Measurements from ENCODE around the gene MIPOL1. TPM values are rescaled to one million over a fixed set of nuclear protein-coding genes. Genes with fewer than 3 reads are reported as not detected.
"Not testable (repeated sequence)": the region's sequence is repeated elsewhere in the genome, so short reads cannot be mapped to it uniquely, and the experiment has no call there.

MIPOL1 gene
- total and polyA plus RNA-seq, 7 donors: 1.2 to 21.6 (median 11.7) TPM

- TF ChIP-seq POLR2AphosphoS5 (IDR thresholded peaks at IDR 0.05) (no peak), EP300 (IDR thresholded peaks at IDR 0.05) (no peak), POLR2A (IDR thresholded peaks at IDR 0.05) (no peak), CTCF (IDR thresholded peaks at IDR 0.05) (no peak)
- H3K36me3 ChIP-seq: no peaks in the 10 kb centered on the region
- intact Hi-C loops (cut with DNase I): no loop called here
- peaks cover 0 to 12% (median 7%) of the 10 kb centered on the region in 4 donors for H3K4me1 ChIP-seq
- WGBS, 2 donors: 75 to 86% methylated on average over 2 of the region's 2 CpGs
- no peak overlapping the region for H3K27ac ChIP-seq
- no peaks in the 10 kb centered on the region for H3K27me3 ChIP-seq
- DNase-seq: no peak
- peaks cover 0 to 6% (median 0%) of the 10 kb centered on the region in 4 donors for H3K9me3 ChIP-seq
- no peak overlapping the region for H3K4me3 ChIP-seq
Measured at GRCh38 chr14:37202812-37203211, 5.1 kb downstream of the MIPOL1 start.

GRCh38 chr14:37203423-37203822, 5.7 kb downstream of the MIPOL1 start:
- Histone ChIP-seq H3K4me1 (peaks cover 0 to 12% (median 5%) of the 10 kb centered on the region in 4 donors), H3K36me3 (no peaks in the 10 kb centered on the region), H3K9me3 (peaks cover 0 to 6% (median 0%) of the 10 kb centered on the region in 4 donors), H3K4me3 (no peak overlapping the region), H3K27ac (no peak overlapping the region), H3K27me3 (no peaks in the 10 kb centered on the region)
- 97 to 98% methylated on average over 1 of the region's 1 CpG for WGBS, 2 donors
- intact Hi-C loops (cut with DNase I): no loop called here
- DNase-seq: no peak
- TF ChIP-seq CTCF (IDR thresholded peaks at IDR 0.05): no peak
- TF ChIP-seq POLR2A (IDR thresholded peaks at IDR 0.05): no peak
- TF ChIP-seq EP300 (IDR thresholded peaks at IDR 0.05): no peak
- no peak for TF ChIP-seq POLR2AphosphoS5 (IDR thresholded peaks at IDR 0.05)

GRCh38 chr14:37205623-37206605, 8.2 kb downstream of the MIPOL1 start:
- H3K27me3 ChIP-seq; intact Hi-C loops (cut with DNase I); DNase-seq; H3K4me3 ChIP-seq; H3K9me3 ChIP-seq; H3K4me1 ChIP-seq; H3K36me3 ChIP-seq; H3K27ac ChIP-seq: not testable (repeated sequence)
- 95 to 96% methylated on average over 7 of the region's 7 CpGs for WGBS, 2 donors

- H3K9me3 ChIP-seq; H3K36me3 ChIP-seq; H3K27me3 ChIP-seq; H3K27ac ChIP-seq; H3K4me1 ChIP-seq; intact Hi-C loops (cut with DNase I); H3K4me3 ChIP-seq; DNase-seq: not testable (repeated sequence)
- WGBS, 2 donors: 88% methylated on average over 2 of the region's 2 CpGs
Measured at GRCh38 chr14:37209617-37210016, 11.9 kb downstream of the MIPOL1 start.

GRCh38 chr14:37210448-37210847, 12.7 kb downstream of the MIPOL1 start:
- 96 to 97% methylated on average over 6 of the region's 6 CpGs for WGBS, 2 donors
- Histone ChIP-seq H3K9me3 (peaks cover 0 to 6% (median 0%) of the 10 kb centered on the region in 4 donors), H3K27ac (no peak overlapping the region), H3K4me3 (no peak overlapping the region), H3K27me3 (no peaks in the 10 kb centered on the region), H3K36me3 (no peaks in the 10 kb centered on the region), H3K4me1 (no peaks in the 10 kb centered on the region)
- intact Hi-C loops (cut with DNase I): no loop called here
- DNase-seq: no peak
- no peak for TF ChIP-seq EP300 (IDR thresholded peaks at IDR 0.05)
- no peak for TF ChIP-seq POLR2AphosphoS5 (IDR thresholded peaks at IDR 0.05)
- TF ChIP-seq CTCF (IDR thresholded peaks at IDR 0.05): no peak
- TF ChIP-seq POLR2A (IDR thresholded peaks at IDR 0.05): no peak
